ENCODE measurements around the gene CHD6.

DNA sequence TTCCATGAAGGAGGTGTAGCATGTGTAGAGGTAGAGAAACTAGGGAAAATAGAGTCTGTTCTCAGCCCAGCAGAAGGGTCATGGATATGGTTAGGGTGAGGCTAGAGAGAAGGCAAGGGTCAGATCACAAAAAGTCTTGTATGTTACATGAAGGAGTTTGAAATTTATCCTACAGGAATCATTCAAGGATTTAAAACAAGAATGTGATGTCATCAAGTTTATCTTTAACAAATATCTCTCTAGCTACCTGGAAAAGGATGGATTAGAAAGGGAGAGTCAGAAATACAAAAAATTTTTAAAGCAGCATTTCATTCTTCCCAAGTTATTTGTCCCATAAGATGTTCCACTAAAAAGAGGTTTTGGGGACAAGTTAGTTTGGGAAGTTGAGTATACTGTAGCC lies 4.4 kb upstream of the CHD6 start:
- TF ChIP-seq, protein P1, sequence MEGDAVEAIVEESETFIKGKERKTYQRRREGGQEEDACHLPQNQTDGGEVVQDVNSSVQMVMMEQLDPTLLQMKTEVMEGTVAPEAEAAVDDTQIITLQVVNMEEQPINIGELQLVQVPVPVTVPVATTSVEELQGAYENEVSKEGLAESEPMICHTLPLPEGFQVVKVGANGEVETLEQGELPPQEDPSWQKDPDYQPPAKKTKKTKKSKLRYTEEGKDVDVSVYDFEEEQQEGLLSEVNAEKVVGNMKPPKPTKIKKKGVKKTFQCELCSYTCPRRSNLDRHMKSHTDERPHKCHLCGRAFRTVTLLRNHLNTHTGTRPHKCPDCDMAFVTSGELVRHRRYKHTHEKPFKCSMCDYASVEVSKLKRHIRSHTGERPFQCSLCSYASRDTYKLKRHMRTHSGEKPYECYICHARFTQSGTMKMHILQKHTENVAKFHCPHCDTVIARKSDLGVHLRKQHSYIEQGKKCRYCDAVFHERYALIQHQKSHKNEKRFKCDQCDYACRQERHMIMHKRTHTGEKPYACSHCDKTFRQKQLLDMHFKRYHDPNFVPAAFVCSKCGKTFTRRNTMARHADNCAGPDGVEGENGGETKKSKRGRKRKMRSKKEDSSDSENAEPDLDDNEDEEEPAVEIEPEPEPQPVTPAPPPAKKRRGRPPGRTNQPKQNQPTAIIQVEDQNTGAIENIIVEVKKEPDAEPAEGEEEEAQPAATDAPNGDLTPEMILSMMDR (IDR thresholded peaks at IDR 0.05), result no peak
- no peak for TF ChIP-seq POLR2A (IDR thresholded peaks at IDR 0.05)

All from uterus (tissue), 2 donors.